OCI-LY7 (cell line): ENCODE results near the gene PRKG1. TPM values are rescaled to one million over a fixed set of nuclear protein-coding genes. Genes with fewer than 3 reads are reported as not detected.
"Not testable (repeated sequence)": the region's sequence is repeated elsewhere in the genome, so short reads cannot be mapped to it uniquely, and the experiment has no call there.

Experiments used
- BruUV-seq: library from RNA; stranded (reverse); fragments of 400-500 nt; replicated peaks from 2 replicates; lab custom pipeline; 2021; lab: Mats Ljungman, UMichigan
- CTCF ChIA-PET: fragments of 300-600 bp; sonication (Branson Sonifier 250); formaldehyde crosslinking; loops from one replicate; lab custom pipeline; 2022; ENCODE audit warnings: antibody characterized with exemption; ENCODE audit not compliant: unreplicated experiment; lab: Charles Lee
- POLR2A ChIA-PET: fragments of 300-600 bp; sonication (Branson Sonifier 250); formaldehyde crosslinking; loops from one replicate; lab custom pipeline; 2022; ENCODE audit warnings: antibody characterized with exemption; lab: Charles Lee
- DNase-seq: peaks from one replicate; pipeline ENCODE4 v3.0.0-alpha.2; 2015; ENCODE audit warnings: low spot score
- H2AFZ ChIP-seq: fragments of 200-600 bp; sonication (generic), shearing (Covaris generic); 2 replicates; pipeline ENCODE4 v1.6.1; 2014; ENCODE audit warnings: mild to moderate bottlenecking, antibody characterized with exemption, low read length, moderate library complexity
- H3K27ac ChIP-seq: fragments of 200-600 bp; sonication (generic); 2 replicates; pipeline ENCODE4 v1.5.1; 2014; ENCODE audit warnings: mixed run types, low read depth, mild to moderate bottlenecking, moderate library complexity, low read length, inconsistent platforms; ENCODE audit not compliant: poor library complexity, severe bottlenecking
- H3K36me3 ChIP-seq: fragments of 200-600 bp; sonication (generic); 2 replicates; pipeline ENCODE4 v1.6.1; 2014; ENCODE audit warnings: mild to moderate bottlenecking, antibody characterized with exemption, low read length, moderate library complexity, mixed read lengths; ENCODE audit not compliant: insufficient read depth
- H3K4me1 ChIP-seq: fragments of 200-600 bp; sonication (generic); 2 replicates; pipeline ENCODE4 v1.5.1; 2014; ENCODE audit warnings: mild to moderate bottlenecking, low read length; ENCODE audit not compliant: insufficient read depth, poor library complexity, severe bottlenecking
- H3K4me2 ChIP-seq: fragments of 200-600 bp; sonication (generic); 2 replicates; pipeline ENCODE4 v1.6.1; 2014; ENCODE audit warnings: mild to moderate bottlenecking, low read length
- H3K4me3 ChIP-seq: fragments of 200-600 bp; sonication (generic); 2 replicates; pipeline ENCODE4 v1.5.1; 2014; ENCODE audit warnings: mild to moderate bottlenecking, low read depth, low read length; ENCODE audit not compliant: poor library complexity, severe bottlenecking
- H3K79me2 ChIP-seq: fragments of 200-600 bp; sonication (generic); 2 replicates; pipeline ENCODE4 v1.6.1; 2016; ENCODE audit warnings: low read depth, mild to moderate bottlenecking, low read length, moderate library complexity, mixed read lengths; ENCODE audit not compliant: insufficient read depth
- H3K9me2 ChIP-seq: fragments of 200-600 bp; sonication (generic); 2 replicates; pipeline ENCODE4 v1.6.1; 2016; ENCODE audit warnings: mild to moderate bottlenecking, low read length, mixed read lengths; ENCODE audit not compliant: insufficient read depth
- H3K9me3 ChIP-seq: fragments of 200-600 bp; sonication (generic); 2 replicates; pipeline ENCODE4 v1.6.1; 2014; ENCODE audit warnings: mild to moderate bottlenecking, mixed run types, low read length, mixed read lengths
- H4K20me1 ChIP-seq: fragments of 200-600 bp; sonication (generic); 2 replicates; pipeline ENCODE4 v1.6.1; 2014; ENCODE audit warnings: mild to moderate bottlenecking, antibody characterized with exemption, low read length, moderate library complexity, mixed read lengths; ENCODE audit not compliant: insufficient read depth
- EZH2phosphoT487 ChIP-seq: fragments of 200-600 bp; sonication (generic); IDR thresholded peaks from 2 replicates; pipeline ENCODE4 v1.6.1; 2018; ENCODE audit warnings: low read depth, borderline replicate concordance, mild to moderate bottlenecking, mixed run types, antibody characterized with exemption, low read length, moderate library complexity, mixed read lengths
- intact Hi-C: fragments of 100-400 bp; cut with micrococcal nuclease; formaldehyde crosslinking; loops from one replicate; pipeline ENCODE4 v1.10.0; 2022; ENCODE audit not compliant: unreplicated experiment
- total RNA-seq, 2 experiments: library from RNA; depleted of rRNA in 1 of 2; stranded (reverse); fragments of >200 nt in 1 of 2; shearing (Covaris generic) in 1 of 2; gene quantifications; 2 replicates each; pipeline ENCODE4 v1.2.3, GENCODE V29; 2014 to 2022
- TF ChIP-seq, protein P1 (sequence below): fragments of 200-600 bp; sonication (generic); conservative IDR thresholded peaks from 2 replicates; pipeline ENCODE4 v1.5.1; 2014; ENCODE audit warnings: mild to moderate bottlenecking, antibody characterized with exemption, low read length, moderate library complexity, mixed read lengths

PRKG1 gene
- total RNA-seq, 2 experiments from 2014 or later, result not detected

DNA sequence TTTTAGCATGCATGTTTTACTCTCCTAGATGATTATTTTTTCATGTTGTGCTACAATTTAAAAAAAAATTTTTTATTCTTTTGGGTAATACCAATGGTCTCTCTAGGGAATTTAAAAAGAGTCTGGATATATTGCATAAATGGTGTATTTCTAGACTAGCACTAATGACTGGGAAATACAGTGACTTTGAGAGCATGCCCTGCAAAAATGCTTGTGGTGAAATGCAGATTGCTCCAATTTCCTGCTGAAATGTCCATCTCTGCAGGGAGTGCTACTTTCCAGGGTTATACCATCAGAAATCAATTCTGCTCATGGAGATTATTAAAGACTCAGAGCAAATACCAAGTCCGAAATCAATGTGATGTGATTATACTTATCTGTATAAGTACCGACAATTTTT, 186.1 kb downstream of the PRKG1 start:
- Histone ChIP-seq H3K9me2 (no peaks in the 10 kb centered on the region), H3K4me2 (no peak overlapping the region), H3K4me3 (no peak overlapping the region), H2AFZ (no peak overlapping the region), H3K79me2 (no peaks in the 10 kb centered on the region), H3K9me3 (no peaks in the 10 kb centered on the region), H4K20me1 (no peaks in the 10 kb centered on the region), H3K27ac (no peak overlapping the region), H3K4me1 (no peaks in the 10 kb centered on the region), H3K36me3 (no peaks in the 10 kb centered on the region)
- no TSS peak for BruUV-seq
- CTCF ChIA-PET, result no interaction called here
- POLR2A ChIA-PET, result no interaction called here
- TF ChIP-seq EZH2phosphoT487, result no peak
- TF ChIP-seq, protein P1, sequence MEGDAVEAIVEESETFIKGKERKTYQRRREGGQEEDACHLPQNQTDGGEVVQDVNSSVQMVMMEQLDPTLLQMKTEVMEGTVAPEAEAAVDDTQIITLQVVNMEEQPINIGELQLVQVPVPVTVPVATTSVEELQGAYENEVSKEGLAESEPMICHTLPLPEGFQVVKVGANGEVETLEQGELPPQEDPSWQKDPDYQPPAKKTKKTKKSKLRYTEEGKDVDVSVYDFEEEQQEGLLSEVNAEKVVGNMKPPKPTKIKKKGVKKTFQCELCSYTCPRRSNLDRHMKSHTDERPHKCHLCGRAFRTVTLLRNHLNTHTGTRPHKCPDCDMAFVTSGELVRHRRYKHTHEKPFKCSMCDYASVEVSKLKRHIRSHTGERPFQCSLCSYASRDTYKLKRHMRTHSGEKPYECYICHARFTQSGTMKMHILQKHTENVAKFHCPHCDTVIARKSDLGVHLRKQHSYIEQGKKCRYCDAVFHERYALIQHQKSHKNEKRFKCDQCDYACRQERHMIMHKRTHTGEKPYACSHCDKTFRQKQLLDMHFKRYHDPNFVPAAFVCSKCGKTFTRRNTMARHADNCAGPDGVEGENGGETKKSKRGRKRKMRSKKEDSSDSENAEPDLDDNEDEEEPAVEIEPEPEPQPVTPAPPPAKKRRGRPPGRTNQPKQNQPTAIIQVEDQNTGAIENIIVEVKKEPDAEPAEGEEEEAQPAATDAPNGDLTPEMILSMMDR, result no peak
- intact Hi-C loops, result no loop called here
- DNase-seq, result no peak

DNA sequence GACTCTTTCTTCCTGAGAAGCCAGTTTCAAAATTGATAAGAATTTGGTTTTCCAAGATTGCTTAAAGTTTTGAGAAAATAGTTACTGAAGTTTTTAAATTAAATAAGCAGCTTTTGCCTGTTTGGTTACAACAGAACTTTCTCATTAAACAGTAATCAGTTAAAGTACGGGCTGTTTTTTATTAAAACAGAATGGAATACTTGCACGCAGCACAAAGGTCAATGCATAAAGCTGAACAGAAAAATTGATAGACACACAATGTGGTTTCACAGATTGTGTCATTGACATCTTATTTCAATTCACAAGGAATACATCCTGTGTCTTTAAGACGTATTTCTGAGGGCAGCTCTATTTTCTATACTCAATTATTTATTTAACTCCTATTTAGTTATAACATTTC, 192.2 kb downstream of the PRKG1 start:
- Histone ChIP-seq H2AFZ (no peak overlapping the region), H3K79me2 (no peaks in the 10 kb centered on the region), H3K9me2 (no peaks in the 10 kb centered on the region), H3K36me3 (no peaks in the 10 kb centered on the region), H3K4me3 (no peak overlapping the region), H4K20me1 (no peaks in the 10 kb centered on the region), H3K4me1 (no peaks in the 10 kb centered on the region), H3K9me3 (no peaks in the 10 kb centered on the region), H3K27ac (no peak overlapping the region), H3K4me2 (no peak overlapping the region)
- POLR2A ChIA-PET, result interaction anchor here (1.2 kb wide), 1 partner anchor 8 kb away, joined by 3 read pairs; no protein-coding TSS in a partner anchor
- no peak for DNase-seq
- no TSS peak for BruUV-seq
- no peak for TF ChIP-seq EZH2phosphoT487
- TF ChIP-seq, protein P1, result no peak
- CTCF ChIA-PET, result no interaction called here
- intact Hi-C loops, result no loop called here

DNA sequence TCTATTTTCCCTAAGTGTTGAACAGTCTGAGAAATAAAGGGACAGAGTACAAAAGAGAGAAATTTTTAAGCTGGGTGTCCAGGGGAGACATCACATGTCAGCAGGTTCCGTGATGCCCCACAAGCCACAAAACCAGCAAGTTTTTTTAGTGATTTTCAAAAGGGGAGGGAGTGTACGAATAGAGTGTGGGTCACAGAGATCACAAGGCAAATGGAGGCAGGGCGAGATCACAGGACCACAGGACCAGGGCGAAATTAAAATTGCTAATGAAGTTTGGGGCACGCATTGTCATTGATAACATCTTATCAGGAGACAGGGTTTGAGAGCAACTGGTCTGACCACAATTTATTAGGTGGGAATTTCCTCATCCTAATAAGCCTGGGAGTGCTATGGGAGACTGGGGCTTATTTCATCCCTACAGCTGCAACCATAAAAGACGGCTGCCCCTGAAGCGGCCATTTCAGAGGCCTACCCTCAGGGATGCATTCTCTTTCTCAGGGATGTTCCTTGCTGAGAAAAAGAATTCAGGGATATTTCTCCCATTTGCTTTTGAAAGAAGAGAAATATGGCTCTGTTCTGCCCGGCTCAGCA, 193.8 kb downstream of the PRKG1 start:
- H4K20me1 ChIP-seq, H3K36me3 ChIP-seq, POLR2A ChIA-PET, H3K79me2 ChIP-seq, H3K4me3 ChIP-seq, CTCF ChIA-PET, H3K9me3 ChIP-seq, intact Hi-C loops, H3K27ac ChIP-seq, DNase-seq, H3K9me2 ChIP-seq, H3K4me2 ChIP-seq, H2AFZ ChIP-seq, H3K4me1 ChIP-seq, BruUV-seq: not testable (repeated sequence)
